Measurements from ENCODE around the gene RNF220.

The RNF220 gene

GRCh38 chr1:44407430-44408211 lies 2.6 kb downstream of the RNF220 start:
- no peak for DNase-seq (ENCODE audit: low read depth)

DNA sequence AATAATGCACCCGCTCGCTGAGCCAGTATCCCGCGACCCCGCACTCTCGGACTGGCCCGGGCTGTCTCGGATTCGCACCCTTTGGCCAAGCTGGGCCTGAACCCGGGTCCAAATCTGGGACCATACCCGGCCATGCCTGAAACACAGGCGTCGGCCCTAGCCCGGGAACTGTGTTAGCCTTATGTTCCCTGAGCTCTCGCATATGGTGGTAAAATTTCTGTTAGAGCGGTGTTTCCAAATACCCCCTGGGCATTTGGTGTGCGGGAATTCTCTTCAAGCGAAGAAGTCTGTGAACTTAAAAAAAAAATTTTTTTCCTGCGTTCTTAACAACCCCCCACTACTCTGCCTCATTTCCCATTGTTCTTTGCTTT lies 3.1 kb downstream of the RNF220 start:
- DNase-seq (ENCODE audit: low read depth): no peak

DNA sequence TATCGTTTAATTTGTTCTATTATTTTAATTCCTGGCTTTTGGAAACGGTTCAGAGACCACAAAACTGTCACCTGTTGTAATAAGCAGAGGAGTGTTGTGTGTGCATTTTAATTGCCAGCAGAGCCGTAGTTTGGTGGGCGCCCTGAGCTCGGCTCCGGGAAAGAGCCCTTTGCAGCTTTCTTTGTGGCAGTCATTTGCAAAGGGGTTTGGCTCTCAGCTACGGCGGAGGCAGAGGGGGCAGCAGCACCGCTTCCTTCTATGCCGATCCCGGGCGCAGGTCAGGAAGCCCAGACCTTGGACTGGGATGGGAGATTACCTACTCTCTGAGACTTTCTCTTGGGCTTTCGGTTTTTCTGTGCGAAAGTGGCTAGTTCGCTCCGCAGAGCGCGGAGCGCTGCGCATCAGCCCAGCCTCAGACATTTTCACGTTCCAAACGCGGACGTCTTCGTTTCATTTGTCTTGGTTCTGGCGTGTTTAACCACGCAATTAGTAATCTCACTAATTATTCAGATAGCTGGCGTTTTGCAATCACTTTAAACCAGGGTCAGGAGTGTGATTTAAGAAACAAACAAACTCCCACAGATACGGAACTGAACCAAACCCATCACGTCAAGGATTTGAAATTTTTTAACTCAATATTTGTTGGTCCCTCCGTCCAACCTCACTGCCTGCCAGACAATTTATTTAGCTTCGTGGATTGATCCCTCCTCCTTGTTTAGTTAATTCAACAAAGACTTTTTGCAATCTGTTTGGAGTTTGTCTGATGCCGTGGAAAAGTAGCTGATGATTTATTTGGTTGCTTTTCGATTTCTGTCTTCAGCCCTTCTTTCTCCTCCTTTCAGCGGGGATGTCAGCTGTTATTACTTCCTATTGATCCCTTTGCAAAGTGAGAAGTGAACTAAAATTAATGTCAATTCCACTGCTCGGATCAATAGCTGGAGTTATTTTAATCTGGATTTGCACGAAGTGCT lies 3.9 kb downstream of the RNF220 start:
- no peak for DNase-seq (ENCODE audit: low read depth)

GRCh38 chr1:44409757-44410156 lies 4.7 kb downstream of the RNF220 start:
- DNase-seq (ENCODE audit: low read depth): no peak

- DNase-seq (ENCODE audit: low read depth): no peak
Observed at GRCh38 chr1:44411861-44412260, 6.8 kb downstream of the RNF220 start.

DNA sequence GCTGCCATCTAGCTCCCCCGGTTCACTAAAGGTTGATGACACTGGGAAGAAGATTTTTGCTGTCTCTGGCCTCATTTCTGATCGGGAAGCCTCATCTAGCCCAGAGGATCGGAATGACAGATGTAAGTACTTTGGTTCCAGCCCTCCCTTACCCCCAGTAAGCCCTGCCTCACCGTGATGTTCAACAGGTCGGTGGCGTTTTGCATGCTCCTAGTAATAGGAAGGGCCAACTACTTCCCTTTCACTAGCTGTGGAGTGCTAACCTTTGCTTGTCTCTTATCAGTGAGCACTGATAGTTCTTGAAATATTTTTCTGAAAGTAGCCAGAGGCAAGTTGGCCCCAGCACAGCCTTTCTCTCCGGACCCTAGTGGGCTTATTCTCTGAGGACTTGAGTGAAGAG lies 7.5 kb downstream of the RNF220 start:
- no peak for DNase-seq (ENCODE audit: low read depth)

- DNase-seq (ENCODE audit: low read depth): no peak
Observed at GRCh38 chr1:44413740-44414139, 8.7 kb downstream of the RNF220 start.

GRCh38 chr1:44415013-44415412 lies 10.0 kb downstream of the RNF220 start:
- no peak for DNase-seq (ENCODE audit: low read depth)

- no peak for DNase-seq (ENCODE audit: low read depth)
Observed at GRCh38 chr1:44416408-44416807, 11.4 kb downstream of the RNF220 start.

DNA sequence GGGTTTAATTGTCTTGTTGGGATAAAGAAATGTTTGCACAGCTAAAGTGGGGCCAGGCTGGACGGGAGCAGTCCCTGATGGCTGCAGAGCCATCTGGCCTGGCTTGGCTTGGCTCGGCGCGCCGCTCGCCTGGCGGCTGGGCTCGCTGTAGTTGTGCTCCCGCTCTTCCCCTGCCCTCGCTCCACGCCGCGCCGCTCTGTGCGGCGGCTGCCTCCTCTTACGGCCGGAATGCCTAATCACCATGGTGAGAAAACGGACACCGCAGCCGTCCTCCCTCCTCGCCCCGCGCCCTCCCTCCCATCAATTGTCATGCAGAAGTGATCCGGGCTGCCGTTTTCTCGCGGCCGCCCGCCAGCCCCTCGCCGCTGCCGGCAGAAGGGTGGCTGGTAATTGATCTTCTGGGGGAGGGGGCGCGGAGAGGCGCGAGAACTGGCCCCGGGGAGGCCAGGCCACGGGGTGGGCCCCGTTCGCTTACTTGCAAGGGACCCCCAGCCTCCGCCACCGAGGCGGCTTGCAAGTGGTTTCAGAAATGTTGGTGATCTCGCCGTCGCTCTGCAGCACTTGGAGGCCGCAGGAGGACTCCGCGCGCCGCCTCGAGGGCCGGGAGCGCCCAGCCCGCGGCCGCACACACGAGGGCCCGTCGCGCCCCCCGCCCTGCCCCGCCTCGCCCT lies 12.4 kb downstream of the RNF220 start:
- DNase-seq (ENCODE audit: low read depth): no peak

DNA sequence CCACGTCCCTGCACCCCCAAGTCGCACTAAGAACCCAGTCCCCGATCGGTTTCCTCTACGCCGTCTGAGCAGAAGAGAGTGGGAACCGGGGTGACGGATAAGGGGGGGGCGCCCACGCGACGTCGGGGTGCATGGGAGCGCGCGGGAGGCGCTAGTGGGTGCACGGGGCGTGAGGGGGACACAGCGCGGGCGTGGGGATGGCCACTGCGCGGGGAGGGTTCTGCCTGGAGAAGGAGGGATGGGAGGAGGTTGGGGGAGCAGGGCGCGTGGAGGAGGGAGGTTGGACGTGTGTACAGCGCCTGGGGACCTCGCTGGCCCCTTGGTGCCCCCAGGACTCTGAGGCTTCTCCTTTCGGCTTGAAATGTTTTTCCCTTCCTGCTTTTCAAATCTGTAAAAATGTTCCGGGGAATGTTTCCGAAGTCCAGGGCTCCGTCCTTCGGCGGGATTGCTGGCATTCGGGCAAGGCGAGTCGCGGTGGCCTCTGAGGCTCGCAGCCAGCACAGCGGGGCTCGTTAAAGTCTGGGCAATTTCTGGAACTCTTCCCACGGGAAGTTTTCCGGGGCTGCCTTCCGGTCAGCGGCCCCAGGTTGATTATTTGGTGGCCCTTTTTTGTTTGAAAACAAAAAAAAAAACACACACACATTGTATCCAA lies 13.1 kb downstream of the RNF220 start:
- DNase-seq (ENCODE audit: low read depth): no peak

DNA sequence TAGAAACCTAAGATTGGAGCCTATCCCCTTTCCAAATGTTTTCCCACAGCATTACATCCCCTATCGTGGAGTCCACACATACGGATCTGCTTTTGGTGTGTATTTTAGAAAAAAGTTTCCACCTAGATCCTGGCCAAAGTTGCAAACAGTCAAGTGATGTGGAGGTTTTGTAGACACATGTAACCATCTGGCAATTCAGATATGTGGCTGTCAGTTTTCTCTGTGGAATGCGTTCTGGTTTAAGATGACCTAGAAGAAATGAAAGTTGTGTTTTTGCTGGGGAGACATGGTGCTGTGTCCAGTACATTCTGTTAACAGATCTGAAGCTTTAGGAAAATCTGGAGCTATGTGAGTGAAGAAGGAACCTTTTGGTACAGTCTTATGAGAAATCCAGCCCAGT lies 14.8 kb downstream of the RNF220 start:
- no peak for DNase-seq (ENCODE audit: low read depth)

DNA sequence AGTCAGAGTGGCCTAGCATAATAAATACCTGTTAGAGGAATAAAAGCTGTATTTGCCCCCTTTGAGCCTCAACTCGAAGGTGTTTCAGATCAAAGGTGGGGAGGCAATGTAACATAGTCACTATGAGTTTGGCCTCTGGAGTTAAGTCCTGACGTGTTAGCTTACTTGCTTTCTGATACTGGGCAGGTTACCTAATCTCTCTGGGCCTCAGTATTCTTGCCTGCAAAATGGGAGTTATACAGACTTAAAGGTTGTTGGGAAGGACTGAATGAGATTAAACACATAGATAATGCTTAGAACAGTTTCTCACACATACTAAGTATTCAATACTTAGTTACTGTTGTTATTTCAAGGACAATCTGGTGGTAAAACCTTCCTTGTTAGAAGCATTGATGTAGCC lies 15.5 kb downstream of the RNF220 start:
- no peak for DNase-seq (ENCODE audit: low read depth)

GRCh38 chr1:44421446-44421884 lies 16.4 kb downstream of the RNF220 start:
- no peak for DNase-seq (ENCODE audit: low read depth)

- no peak for DNase-seq (ENCODE audit: low read depth)
Observed at GRCh38 chr1:44422161-44422560, 17.1 kb downstream of the RNF220 start.

DNA sequence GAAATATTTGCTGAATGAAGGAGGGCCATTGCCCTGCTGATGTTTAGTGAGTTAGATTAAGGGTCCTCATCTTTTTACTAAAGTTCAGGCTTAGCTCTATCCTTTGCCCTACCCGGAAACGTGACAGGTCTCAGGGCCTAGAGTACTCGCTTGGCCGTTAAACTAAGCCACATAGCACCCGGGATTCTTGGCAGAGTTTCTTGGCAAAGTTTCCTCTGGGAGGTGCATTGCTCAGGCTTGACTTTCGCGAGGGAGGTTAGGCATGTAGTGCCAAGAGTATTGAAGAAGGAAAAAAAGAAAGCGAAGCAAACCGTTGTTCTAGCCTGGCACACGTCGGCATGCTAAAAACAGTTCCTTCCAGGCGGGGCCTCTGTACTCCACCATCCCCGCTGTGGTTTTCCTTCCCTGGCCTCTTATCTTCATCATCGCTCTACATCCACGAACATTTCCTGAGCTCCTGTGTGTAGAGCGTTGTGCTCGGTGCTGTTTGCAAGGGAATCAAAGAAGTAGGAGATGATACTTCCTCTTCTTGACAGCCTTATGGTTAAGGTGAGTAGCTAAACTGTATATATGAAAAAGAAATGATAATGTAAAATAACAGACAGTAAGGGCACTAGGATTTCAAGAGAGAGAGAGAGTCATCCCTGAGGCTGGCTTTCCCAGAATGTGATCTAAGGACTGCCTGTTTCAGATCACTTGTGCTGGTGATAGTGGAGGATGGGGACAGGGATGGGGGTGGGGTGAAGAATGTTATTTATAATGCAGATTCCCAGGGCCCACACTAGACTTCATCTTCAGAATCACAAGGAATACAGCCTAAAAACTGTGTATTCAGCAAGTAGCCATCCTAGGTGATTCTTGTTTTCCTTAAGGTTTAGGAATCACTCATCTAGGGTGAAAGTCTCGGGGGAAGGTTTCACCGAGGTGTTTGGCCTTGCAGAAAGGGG lies 18.8 kb downstream of the RNF220 start:
- no peak for DNase-seq (ENCODE audit: low read depth)

DNA sequence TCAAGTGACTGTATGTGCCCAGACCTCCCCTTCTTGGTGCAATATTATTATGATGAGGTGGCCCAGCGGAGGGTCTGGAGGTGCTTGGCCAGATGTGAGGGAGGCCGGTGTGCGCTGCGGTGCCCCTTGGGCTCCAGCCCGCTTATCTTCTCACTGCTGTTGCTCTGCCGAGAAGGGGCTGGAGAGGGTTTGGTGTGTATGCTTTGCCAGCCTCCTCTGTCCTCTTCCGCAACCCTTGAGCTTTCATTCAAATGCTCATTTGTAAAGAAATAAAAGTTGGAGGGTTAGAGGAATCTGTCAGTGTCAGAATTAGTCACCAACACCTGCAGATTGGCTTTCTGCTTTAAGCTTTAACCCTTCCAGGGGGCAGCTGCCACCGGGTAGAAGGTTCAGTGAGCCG lies 19.7 kb downstream of the RNF220 start:
- DNase-seq (ENCODE audit: low read depth): no peak

DNA sequence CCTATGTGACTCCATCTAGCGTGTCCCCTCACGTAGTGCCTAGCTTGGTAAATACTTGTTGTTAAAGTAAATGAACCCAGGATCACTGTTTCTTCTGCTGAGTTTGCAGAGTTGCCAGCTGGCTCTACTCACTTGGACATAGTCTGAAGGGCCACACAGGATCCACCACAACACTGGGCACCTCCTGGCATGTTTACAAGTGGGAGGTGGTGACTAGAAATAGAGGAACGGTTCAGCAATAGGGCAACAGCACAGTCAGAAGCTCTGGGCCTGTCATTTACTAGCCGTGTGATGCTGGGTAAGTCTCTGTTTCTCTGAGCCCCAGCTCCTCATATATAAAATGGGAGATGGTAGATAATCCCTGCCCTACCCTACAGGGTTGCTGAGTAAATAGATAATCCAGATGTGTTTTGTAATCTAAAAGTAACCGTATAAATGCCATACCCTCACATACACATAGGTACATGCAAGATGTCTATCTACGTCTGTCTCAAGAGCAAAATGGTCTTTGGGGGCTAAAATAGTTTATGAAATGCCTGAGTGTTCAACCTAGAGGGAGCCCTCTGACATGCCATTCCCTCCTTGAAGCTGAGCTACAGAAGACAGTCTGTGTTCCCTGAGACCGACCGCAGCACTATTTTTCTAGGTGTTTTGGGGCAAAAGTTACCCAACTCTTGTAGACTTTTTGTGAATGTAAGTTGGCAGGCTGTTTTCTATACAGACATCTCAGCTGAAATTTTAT lies 20.5 kb downstream of the RNF220 start:
- no peak for DNase-seq (ENCODE audit: low read depth)

- no peak for DNase-seq (ENCODE audit: low read depth)
Observed at GRCh38 chr1:44431861-44432260, 26.8 kb downstream of the RNF220 start.

DNA sequence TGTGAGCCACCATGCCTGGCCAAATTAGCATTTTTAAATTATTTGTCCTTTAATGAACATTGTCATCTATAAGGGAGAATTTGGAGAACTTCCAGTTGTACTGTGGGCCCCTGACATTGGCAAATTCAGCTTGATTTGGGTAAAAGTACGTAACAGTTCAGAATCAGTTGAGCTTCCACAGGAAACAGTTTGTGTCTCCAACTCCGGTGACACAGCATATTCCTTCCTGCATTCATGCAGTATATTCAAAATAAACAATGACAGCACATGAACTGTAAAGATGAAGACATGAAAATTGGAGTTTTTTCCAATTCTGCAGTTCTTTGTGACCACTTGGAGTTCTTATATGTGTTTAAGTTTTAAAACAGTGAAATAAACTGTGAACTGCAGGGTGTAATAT lies 28.2 kb downstream of the RNF220 start:
- no peak for DNase-seq (ENCODE audit: low read depth)
